HG02981 (cell line): ENCODE measurements around the gene VRK3.

Experiments
- ATAC-seq: cut with Tn5 transposase; IDR thresholded peaks from one replicate; pipeline ENCODE4 v1.9.1; 2021; ENCODE audit warnings: mild to moderate bottlenecking, moderate library complexity; ENCODE audit not compliant: unreplicated experiment

The VRK3 gene

GRCh38 chr19:50030937-50031336, 5.8 kb upstream of the VRK3 start:
- no peak for ATAC-seq

- ATAC-seq = no peak
Observed at GRCh38 chr19:50030225-50030624, 5.1 kb upstream of the VRK3 start.

DNA sequence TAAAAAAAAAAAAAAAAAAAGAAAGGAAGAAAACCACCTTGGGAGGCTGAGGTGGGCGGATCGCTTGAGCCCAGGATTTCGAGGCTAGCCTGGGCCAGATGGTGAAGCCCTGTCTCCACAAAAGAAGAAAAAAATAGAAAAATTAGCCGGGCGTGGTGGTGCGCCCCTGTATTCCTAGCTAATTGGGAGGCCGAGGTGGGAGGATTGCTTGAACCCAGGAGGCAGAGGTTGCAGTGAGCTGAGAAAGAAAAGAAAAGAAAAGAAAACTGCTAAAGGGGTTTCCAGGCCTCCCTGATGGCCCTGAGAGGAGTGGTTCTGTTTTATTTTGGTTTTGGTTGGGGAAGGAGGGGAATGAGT, 1.4 kb upstream of the VRK3 start:
- ATAC-seq = no peak

DNA sequence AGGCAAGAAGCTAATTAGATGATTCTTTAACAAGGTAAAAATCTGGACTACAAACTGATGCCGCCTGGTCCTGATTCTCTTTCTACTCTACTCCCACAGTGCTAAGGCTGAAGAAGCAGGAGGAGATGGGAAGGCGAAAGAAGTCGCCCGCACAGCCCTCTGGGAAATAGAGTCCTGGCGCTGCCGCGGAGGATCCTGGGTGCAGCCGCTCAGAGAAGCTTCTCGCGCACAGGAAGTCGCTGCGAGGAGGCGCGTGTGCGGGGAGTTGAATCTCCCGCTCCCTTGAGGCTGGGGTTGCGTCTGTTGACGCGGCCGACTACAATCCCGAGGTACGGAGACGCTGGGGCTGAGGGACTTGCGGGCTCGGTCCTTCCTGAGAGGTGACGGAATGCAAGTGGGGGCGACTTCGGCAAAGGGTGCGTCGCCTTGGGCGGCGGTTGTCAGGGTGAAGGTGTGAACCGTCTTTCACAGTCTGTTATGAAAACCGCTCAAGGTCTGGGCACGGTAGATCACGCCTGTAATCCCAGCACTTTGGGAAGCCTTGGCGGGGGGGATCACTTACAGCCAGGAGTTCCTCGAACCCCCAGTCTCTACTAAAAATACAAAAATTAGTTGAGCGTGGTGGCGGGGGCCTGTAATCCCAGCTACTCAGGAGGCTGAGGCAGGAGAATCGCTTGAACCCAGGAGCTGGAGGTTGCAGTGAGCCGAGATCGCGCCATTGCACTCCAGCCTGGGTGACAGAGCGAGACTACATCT, 800 bp upstream of the VRK3 start, which contains the start of gene ZNF473:
Gene ZNF473, plus strand, starts transcription at position 212 of the 756 bp plus-strand sequence. CDS start 5,078 bp downstream, outside the sequence.
- ATAC-seq = peak; percentile 63

DNA sequence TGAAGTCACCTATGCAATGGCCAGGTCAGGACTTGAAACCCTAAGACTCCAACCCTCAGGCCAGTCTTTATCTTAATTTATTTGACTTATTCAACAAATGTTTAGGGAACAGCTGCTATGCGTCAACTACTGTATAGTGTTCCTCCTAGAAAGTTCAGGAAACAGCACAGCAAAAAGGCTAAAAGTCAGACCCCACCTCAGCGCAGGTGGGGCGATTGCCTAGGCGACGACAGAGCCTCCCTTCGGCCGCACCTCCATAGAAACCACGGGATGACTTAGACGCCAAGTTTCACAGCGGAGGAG, 502 bp downstream of the VRK3 start:
- ATAC-seq = no peak

DNA sequence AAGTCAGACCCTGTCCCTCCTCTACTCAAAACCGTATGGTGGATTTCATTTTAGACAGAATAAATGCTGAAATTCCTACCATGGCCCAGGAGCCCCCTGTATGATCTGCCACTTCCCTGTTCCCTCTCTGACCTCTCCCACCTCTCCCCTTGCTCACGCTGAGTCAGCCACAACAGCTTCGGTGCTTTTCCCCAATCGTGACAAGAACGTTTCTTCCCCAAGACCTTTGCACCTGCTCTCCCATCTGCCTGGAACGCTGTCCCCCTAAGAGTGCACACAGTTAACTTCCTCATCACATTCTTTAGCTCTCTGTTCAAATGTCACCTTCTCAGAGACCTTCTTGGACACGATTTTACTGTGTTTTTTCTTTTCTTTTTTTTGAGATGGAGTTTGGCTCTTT, 2.3 kb downstream of the VRK3 start:
- ATAC-seq = no peak

DNA sequence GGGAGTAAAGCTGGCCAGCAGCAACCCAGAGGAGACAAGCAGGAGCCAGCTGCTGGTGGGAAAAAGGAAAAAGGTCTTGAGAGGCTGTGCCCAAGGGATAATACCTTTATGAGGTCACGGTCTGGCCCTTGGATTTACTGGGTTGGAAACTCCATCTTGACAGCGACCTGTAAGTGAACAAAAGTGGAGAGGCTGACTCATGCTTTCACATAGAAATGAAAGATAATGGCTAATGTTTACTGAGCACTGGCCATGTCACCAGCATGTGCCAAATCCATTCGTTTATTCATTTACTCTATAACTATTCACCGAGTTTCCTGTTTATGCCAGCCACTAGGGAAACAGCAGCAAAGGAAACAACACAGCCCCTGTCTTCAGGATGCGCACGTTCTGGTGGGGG, 4.7 kb downstream of the VRK3 start:
- ATAC-seq = no peak

DNA sequence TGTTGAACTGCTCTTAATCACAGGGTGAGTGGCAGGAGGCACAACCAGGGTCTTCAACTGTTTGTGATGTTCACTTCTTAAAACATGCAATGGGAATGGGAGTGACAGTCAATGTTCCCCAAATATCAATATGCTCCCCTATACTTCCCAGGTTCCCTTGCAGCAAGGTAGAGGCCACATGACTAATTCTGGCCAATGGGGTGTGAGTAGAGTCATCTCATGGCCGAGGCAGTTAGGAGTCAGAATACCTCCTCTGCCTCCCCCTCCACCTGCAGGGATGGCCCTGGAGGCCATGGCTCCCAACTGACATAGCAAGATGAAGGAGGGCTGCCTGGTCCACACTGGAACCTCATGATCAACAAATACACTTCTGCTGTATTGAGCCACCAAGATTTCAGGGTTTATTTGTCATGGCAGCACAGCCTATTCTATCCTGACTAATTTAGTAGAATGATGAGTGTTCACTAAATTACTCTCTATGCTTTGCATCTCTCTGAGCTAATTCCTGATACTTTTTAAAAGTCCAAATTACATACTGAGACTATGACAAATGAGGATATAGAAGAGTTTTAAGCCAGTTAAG, 8.9 kb downstream of the VRK3 start:
- ATAC-seq = no peak

DNA sequence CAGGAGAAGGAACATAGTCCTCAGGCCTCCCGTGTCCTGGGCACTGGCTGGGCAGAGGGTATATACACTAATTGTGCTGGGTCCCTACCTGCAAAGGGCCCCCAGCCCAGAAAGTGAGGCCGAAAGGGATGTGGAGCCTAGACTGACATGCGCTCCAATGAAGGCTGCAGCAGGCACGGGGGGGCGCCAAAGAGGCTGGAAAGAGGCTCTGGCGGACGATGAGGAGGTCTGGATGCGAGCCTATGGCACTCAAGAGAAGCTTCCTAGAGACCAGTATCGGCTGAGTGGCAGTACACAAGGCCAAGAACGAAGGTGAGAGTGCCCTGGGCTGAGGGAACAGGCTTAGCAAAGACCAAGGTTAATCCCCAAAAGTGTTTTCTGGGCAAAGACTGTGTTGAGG, 16.6 kb downstream of the VRK3 start:
- ATAC-seq = no peak

- ATAC-seq = no peak
Observed at GRCh38 chr19:50007947-50008346, 17.2 kb downstream of the VRK3 start.

- ATAC-seq = no peak
Observed at GRCh38 chr19:50007170-50007569, 18.0 kb downstream of the VRK3 start.

GRCh38 chr19:50005428-50005827, 19.7 kb downstream of the VRK3 start:
- no peak for ATAC-seq

DNA sequence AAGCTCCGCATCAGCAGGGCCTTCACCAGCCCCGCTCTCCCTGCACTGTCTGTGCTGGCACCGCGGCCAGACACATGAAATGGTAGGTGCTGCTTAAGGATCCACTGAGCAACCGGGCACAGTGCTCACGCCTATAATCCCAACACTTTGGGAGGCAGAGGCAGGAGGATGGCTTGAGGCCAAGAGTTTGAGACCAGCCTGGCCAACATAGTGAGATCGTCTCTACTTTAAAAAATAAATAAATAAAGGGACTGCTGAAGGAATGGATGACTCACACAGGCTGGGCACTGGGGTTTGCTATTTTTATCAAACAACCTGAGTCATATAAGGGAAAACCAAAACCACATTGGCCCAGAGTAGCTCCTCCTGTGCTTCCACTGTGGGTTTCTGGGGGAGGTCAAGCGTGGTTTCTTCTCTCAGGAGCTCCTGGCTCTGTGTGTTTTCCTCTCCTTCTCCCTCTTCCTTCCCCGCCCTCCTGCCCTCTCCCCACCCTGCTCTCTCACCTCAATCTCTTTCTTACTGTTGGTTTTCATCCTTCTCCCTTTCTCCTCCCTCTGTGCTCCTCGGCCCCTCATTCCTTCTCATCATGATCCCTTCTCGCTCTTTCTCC, 21.3 kb downstream of the VRK3 start:
- no peak for ATAC-seq

DNA sequence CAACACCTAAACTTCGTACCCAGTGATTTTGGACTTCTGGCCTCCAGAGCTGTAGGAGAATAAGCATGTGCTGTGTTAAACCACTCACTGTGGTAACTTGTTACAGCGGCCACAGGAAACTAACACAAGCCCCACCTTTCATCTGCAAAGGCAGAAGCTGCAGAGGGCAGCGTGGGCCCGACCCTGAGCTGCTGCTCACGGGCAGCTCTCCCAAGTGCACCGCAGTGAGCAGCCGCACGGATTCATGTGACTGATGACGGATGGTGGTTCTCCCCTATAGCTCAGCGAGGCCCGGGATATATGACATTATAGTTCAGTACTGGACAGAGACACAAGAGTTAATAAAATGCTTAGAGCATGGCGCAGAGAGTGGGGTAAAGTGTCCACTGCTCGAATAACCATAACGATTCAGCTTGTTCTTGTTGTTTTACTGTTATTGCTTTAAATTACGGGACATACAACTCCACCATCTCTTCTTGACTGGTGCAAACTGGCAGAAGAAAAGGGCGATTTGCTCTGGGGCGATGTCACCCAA, 21.9 kb downstream of the VRK3 start:
- no peak for ATAC-seq

DNA sequence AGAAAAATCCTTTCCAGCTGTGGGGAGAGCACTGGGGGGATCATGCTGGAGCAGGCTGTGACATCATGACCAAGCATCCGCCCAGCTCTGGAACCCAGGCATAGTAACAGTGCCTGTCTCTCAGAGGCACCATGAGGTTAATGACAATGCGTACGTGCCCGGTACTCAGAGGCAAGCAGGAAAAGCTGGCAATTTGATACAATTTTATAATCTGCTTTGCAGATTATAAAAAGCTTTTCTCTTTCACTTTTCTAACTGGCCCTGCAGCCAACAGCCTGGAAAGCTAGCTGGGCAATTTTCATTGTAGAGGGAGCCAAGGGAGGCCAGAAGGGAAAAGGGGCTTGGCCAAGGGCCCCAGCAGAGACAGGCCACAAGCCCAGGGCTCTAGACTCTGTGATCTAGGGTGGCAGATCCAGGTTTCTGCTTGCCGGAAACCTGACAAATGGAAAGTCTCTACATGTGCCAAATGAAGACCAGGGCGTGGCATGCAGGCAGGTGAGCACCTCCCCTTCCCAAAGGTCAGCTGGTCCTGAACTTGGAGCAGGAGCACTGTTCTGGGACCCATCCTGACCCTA, 22.7 kb downstream of the VRK3 start:
- no peak for ATAC-seq

DNA sequence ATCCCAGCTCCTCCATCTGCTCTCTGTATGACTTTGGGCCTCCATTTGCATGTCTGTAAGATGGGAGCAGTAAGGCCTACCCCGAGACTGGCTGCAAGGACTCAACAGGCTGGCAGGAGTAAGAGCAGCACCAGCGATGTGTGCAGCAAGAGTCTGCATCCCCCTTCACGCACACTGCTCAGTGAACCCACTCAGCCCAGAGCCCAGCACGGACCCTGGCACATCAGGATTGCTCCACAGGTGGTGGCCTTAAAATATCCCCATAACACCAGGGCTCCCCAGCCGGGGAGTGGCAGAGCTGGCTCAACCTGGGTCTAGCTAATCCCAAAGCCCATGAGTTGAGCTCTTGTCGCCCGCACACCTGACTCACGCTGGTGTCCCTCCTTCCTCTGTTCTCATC, 23.4 kb downstream of the VRK3 start:
- ATAC-seq = no peak

GRCh38 chr19:50000841-50001557, 24.2 kb downstream of the VRK3 start:
- ATAC-seq = no peak

DNA sequence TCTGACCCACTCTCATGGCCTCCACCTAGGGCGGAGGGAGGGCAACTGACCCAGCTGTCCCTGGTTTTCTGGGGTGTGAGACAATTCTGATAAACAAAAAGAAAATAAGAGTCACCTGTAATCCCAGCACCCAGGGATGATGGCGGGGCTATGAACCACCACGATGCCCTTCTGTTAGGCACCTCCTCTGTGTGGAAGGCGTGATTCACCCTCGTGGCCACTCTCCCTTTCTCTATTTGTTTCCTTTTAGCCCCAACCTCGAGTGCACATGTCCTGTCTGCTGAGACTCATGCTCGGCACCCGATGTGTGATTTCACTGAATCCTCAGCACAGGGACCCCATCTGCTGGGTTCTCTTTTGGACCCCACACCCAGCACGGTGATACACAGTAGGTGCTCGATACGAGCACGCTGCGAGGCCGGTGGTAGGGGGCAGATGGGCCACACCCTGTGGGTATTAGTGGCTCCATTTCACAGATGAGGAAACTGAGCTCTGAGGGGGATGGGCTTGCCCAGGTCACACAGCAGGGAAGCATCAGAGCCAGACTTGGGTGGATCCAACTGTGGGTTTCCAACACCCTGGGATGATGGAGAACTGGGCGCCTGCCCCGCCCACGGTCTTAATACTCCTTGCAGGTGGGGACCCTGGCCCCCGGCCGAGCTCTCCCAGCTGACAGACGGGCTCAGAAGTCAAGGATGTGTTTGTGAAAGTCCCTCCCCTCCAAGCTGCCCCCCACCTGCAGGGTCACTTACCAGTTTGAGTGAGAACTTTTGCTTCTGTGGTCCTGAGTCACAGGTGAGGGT, 24.9 kb downstream of the VRK3 start:
- ATAC-seq = no peak

GRCh38 chr19:49999371-50000010, 25.7 kb downstream of the VRK3 start:
- ATAC-seq = no peak

- no peak for ATAC-seq
Observed at GRCh38 chr19:49997709-49998108, 27.5 kb downstream of the VRK3 start.
